Suprapubic skin (tissue), 4 donors: Measurements from ENCODE around the gene TAS2R40. TPM values are rescaled to one million over a fixed set of nuclear protein-coding genes. Genes with fewer than 3 reads are reported as not detected.

Experiments used
- DNase-seq, 2 donors: peaks; one replicate each; pipeline ENCODE4 v3.0.0-alpha.2; 2019; ENCODE audit warnings: low spot score in 2 of 2
- H3K27ac ChIP-seq: fragments of 200-600 bp; sonication (generic); one replicate; pipeline ENCODE4 v1.5.1; 2019
- H3K27me3 ChIP-seq: fragments of 200-600 bp; sonication (generic); one replicate; pipeline ENCODE4 v1.5.1; 2019
- H3K36me3 ChIP-seq: fragments of 200-600 bp; sonication (generic); one replicate; pipeline ENCODE4 v1.5.1; 2019
- H3K4me1 ChIP-seq: fragments of 200-600 bp; sonication (generic); one replicate; pipeline ENCODE4 v1.5.1; 2019
- H3K4me3 ChIP-seq: fragments of 200-600 bp; sonication (generic); one replicate; pipeline ENCODE4 v1.5.1; 2019; ENCODE audit warnings: mild to moderate bottlenecking
- H3K9me3 ChIP-seq: fragments of 200-600 bp; sonication (generic); one replicate; pipeline ENCODE4 v1.5.1; 2019
- EP300 ChIP-seq: sonication (generic); formaldehyde crosslinking; IDR thresholded peaks from one replicate; pipeline ENCODE4 v1.6.1; 2017; ENCODE audit warnings: antibody characterized with exemption
- POLR2A ChIP-seq, 2 donors: fragments of 450-650 bp; IDR thresholded peaks; one replicate each; pipeline ENCODE4 v1.6.1; 2017; ENCODE audit warnings: antibody characterized with exemption in 2 of 2, mild to moderate bottlenecking in 2 of 2, moderate library complexity in 2 of 2
- POLR2AphosphoS5 ChIP-seq, 3 donors: sonication (generic); formaldehyde crosslinking; IDR thresholded peaks; one replicate each; pipeline ENCODE4 v1.6.1; 2017; ENCODE audit warnings: antibody characterized with exemption in 3 of 3
- WGBS: methylation state at CpG from one replicate; pipeline ENCODE4 v1.1.5; 2018; 5-methylcytosine and 5-hydroxymethylcytosine counted together
- total RNA-seq, 4 donors: library from RNA; depleted of rRNA; stranded (reverse); fragments of >200 nt; gene quantifications; one replicate each; pipeline ENCODE4 v1.1.0, GENCODE V29; 2016
- TF ChIP-seq, protein P1 (sequence below), 2 donors: fragments of 200-600 bp in 1 of 2; fragments of 450-650 bp in 1 of 2; sonication (generic) in 1 of 2; IDR thresholded peaks; one replicate each; pipeline ENCODE4 v1.5.1; 2016 to 2019; ENCODE audit warnings: antibody characterized with exemption in 2 of 2, mild to moderate bottlenecking in 1 of 2, moderate library complexity in 1 of 2

TAS2R40 gene
- total RNA-seq, 4 donors from 2014 or later = not detected

DNA sequence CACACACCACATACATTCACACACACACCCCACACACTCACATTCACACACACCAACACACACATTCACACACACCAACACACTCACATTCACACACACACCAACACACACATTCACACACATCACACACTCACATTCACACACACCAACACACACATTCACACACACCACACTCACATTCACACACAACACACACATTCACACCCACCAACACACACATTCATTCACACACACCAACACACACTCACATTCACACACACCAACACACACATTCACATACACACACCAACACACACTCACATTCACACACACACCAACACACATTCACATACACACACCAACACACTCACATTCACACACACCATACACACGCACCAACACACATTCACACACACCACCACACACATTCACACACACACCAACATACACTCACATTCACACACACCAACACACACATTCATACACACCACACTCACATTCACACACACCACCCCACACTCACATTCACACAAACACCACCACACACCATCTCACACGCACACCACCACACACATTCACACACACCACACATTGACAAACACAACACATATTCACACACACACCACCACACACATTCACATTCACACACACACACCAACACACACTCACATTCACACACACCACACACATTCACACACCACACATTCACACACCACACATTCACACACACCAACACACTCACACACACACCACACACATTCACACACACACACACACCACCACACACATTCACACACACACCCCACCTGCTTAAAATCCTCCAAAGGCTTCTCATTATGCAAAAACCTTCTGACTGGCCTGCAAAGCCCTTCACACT, 9.0 kb downstream of the TAS2R40 start:
- no peaks in the 10 kb centered on the region for H3K36me3 ChIP-seq
- H3K27me3 ChIP-seq = no peaks in the 10 kb centered on the region
- H3K4me1 ChIP-seq = no peaks in the 10 kb centered on the region
- DNase-seq = no peak
- no peak overlapping the region for H3K27ac ChIP-seq
- no peak overlapping the region for H3K4me3 ChIP-seq
- TF ChIP-seq, protein P1, sequence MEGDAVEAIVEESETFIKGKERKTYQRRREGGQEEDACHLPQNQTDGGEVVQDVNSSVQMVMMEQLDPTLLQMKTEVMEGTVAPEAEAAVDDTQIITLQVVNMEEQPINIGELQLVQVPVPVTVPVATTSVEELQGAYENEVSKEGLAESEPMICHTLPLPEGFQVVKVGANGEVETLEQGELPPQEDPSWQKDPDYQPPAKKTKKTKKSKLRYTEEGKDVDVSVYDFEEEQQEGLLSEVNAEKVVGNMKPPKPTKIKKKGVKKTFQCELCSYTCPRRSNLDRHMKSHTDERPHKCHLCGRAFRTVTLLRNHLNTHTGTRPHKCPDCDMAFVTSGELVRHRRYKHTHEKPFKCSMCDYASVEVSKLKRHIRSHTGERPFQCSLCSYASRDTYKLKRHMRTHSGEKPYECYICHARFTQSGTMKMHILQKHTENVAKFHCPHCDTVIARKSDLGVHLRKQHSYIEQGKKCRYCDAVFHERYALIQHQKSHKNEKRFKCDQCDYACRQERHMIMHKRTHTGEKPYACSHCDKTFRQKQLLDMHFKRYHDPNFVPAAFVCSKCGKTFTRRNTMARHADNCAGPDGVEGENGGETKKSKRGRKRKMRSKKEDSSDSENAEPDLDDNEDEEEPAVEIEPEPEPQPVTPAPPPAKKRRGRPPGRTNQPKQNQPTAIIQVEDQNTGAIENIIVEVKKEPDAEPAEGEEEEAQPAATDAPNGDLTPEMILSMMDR (IDR thresholded peaks at IDR 0.05) = no peak
- TF ChIP-seq POLR2AphosphoS5 (IDR thresholded peaks at IDR 0.05) = no peak
- TF ChIP-seq EP300 = no peak
- TF ChIP-seq POLR2A (IDR thresholded peaks at IDR 0.05) = no peak
- H3K9me3 ChIP-seq = no peaks in the 10 kb centered on the region
- WGBS = 99% methylated on average over 2 of the region's 2 CpGs

DNA sequence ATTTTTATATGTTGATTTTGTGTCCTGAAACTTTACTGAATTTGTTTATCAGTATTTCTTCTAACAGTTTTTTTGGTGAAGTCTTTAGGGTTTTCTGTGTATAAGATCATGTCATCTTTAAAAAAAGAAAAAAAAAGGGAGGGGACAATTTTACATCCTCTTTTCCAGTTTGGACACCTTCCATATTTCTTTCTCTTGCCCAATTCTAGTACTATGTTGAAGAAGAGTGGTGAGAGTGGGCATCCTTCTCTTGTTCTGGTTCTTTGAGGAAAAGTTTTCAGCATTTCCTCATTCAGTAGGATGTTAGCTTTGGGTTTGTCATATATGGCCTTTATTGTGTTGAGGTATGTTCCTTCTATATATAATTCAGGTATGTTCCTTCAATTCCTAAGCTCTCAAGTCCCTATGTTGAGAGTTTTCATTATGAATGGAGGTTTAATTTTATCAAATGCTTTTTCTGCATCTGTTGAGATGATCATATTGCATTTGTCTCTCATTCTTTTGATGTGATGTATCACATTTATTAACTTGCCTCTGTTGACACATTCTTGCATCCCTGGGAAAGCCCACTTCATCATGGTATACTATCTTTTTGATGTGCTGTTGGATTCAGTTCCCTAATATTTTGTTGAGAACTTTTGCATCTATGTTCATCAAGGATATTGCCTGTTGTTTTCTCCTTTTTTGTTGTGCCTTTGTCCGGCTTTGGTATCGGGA, 12.1 kb downstream of the TAS2R40 start:
- Histone ChIP-seq H3K27me3 (no peaks in the 10 kb centered on the region), H3K4me1 (no peaks in the 10 kb centered on the region), H3K4me3 (no peak overlapping the region), H3K36me3 (no peaks in the 10 kb centered on the region), H3K27ac (no peak overlapping the region), H3K9me3 (peaks cover 3% of the 10 kb centered on the region)
- 92% methylated on average over 2 of the region's 2 CpGs for WGBS
- TF ChIP-seq POLR2AphosphoS5 (IDR thresholded peaks at IDR 0.05) = no peak
- TF ChIP-seq, protein P1 (IDR thresholded peaks at IDR 0.05) = no peak
- TF ChIP-seq EP300 = no peak
- no peak for TF ChIP-seq POLR2A (IDR thresholded peaks at IDR 0.05)
- no peak for DNase-seq

DNA sequence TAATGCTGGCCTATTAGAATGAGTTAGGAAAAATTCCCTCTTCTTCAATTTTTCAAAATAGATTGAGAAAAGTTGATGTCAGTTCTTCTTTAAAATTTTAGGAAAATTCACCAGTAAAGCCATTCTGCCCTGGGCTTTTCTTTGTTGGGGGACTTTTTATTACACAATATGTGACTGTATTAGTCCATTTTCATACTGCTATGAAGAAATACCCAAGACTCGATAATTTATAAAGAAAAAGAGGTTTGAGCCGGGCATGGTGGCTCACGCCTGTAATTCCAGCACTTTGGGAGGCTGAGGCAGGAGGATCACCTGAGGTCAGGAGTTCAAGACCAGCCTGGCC, 12.7 kb downstream of the TAS2R40 start:
- 88% methylated on average over 3 of the region's 3 CpGs for WGBS
- H3K4me3 ChIP-seq = no peak overlapping the region
- DNase-seq = no peak
- H3K9me3 ChIP-seq = peaks cover 3% of the 10 kb centered on the region
- H3K27me3 ChIP-seq = no peaks in the 10 kb centered on the region
- no peaks in the 10 kb centered on the region for H3K36me3 ChIP-seq
- H3K4me1 ChIP-seq = no peaks in the 10 kb centered on the region
- no peak overlapping the region for H3K27ac ChIP-seq
- no peak for TF ChIP-seq POLR2A (IDR thresholded peaks at IDR 0.05)
- no peak for TF ChIP-seq EP300
- TF ChIP-seq, protein P1 (IDR thresholded peaks at IDR 0.05) = no peak
- no peak for TF ChIP-seq POLR2AphosphoS5 (IDR thresholded peaks at IDR 0.05)

DNA sequence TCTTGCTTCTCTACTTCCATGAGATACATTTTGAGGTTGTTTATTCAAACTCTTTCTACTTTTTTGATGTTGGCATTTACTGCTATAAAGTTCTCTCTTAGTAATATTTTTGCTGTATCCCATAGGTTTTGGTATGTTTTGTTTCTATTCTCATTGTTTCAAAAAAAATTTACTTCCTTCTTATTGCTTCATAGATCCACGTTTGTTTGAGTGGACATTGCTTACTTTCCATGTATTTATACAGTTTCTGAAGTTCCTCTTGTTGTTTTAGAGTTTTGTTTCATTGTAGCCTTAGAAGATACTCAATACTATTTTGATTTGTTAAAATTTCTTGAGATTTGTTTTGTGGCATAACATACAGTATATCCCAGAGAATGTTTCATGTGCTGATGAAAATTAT, 13.7 kb downstream of the TAS2R40 start:
- peaks cover 3% of the 10 kb centered on the region for H3K9me3 ChIP-seq
- no peak for DNase-seq
- no peaks in the 10 kb centered on the region for H3K27me3 ChIP-seq
- 26% methylated on average over 1 of the region's 1 CpG for whole genome bisulfite sequencing
- no peaks in the 10 kb centered on the region for H3K36me3 ChIP-seq
- H3K27ac ChIP-seq = no peak overlapping the region
- no peak overlapping the region for H3K4me3 ChIP-seq
- no peaks in the 10 kb centered on the region for H3K4me1 ChIP-seq
- TF ChIP-seq POLR2A (IDR thresholded peaks at IDR 0.05) = no peak
- TF ChIP-seq POLR2AphosphoS5 (IDR thresholded peaks at IDR 0.05) = no peak
- TF ChIP-seq EP300 = no peak
- TF ChIP-seq, protein P1 (IDR thresholded peaks at IDR 0.05) = no peak

DNA sequence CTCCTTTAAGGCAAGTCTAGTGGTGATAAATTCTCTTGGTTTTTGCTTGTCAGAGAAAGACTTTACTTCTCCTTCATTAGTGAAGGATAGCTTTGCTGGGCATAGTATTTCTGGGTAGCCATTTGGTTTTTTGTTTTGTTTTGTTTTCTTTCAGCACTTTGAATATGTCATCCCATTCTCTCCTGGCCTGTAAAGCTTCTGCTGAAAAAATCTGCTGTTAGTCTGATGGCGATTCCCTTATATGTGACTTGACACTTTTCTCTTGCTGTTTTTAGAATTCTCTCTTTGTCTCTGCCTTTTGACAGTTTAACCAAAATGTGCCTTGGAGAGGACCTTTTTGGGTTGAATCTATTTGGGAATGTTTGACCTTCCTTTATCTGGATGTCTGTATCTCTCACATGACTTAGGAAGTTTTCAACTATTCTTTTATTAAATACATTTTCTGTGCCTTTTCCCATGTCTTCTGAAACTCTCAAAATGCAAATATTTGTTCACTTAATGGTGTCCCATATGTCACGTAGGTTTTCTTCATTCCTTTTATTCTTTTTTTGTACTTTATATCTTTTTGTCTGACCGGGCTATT, 14.7 kb downstream of the TAS2R40 start:
- H3K9me3 ChIP-seq = peaks cover 3% of the 10 kb centered on the region
- peaks cover 4% of the 10 kb centered on the region for H3K4me1 ChIP-seq
- TF ChIP-seq POLR2AphosphoS5 (IDR thresholded peaks at IDR 0.05) (no peak), EP300 (no peak), POLR2A (IDR thresholded peaks at IDR 0.05) (no peak)
- TF ChIP-seq, protein P1 (IDR thresholded peaks at IDR 0.05) = no peak
- 86% methylated on average over 3 of the region's 3 CpGs for WGBS
- no peak for DNase-seq
- H3K36me3 ChIP-seq = no peaks in the 10 kb centered on the region
- no peak overlapping the region for H3K4me3 ChIP-seq
- no peaks in the 10 kb centered on the region for H3K27me3 ChIP-seq
- H3K27ac ChIP-seq = no peak overlapping the region
